Pancreas (tissue), 10 donors: ENCODE data around the gene ST3GAL4. TPM values are rescaled to one million over a fixed set of nuclear protein-coding genes. Genes with fewer than 3 reads are reported as not detected.

Experiments
- ATAC-seq, 4 donors: fragments of 200-7000 bp; cut with Tn5 transposase; one replicate each; pipeline versions ENCODE4 v1.8.0 to v1.9.1; 2020; ENCODE audit warnings: mild to moderate bottlenecking in 4 of 4, moderate library complexity in 4 of 4
- DNase-seq, 6 donors: peaks; one replicate each; pipeline ENCODE4 v3.0.0-alpha.2; 2020
- FAIRE-seq: peaks from 2 replicates; lab custom pipeline; 2012; peaks lifted over from hg19 to GRCh38; lab: Jason Lieb, UNC
- H3K27ac ChIP-seq, 4 donors: fragments of 200-600 bp; sonication (generic); 1 replicate in 3 of 4; 2 replicates in 1 of 4; pipeline versions ENCODE4 v1.5.0 to v1.8.0; 2020
- H3K27me3 ChIP-seq, 4 donors: fragments of 200-600 bp; one replicate each; pipeline ENCODE4 v1.8.0; 2021
- H3K36me3 ChIP-seq, 3 donors: fragments of 200-600 bp; sonication (generic) in 1 of 3; one replicate each; pipeline versions ENCODE4 v1.5.0 to v1.8.0; 2020 to 2021
- H3K4me1 ChIP-seq, 3 donors: fragments of 200-600 bp; one replicate each; pipeline ENCODE4 v1.8.0; 2021
- H3K4me3 ChIP-seq, 4 donors: fragments of 200-600 bp; sonication (generic) in 2 of 4; one replicate each; pipeline versions ENCODE4 v1.5.0 to v1.8.0; 2020 to 2021
- H3K9me3 ChIP-seq, 4 donors: fragments of 200-600 bp; one replicate each; pipeline ENCODE4 v1.8.0; 2021
- CTCF ChIP-seq, 4 donors: fragments of 200-600 bp; sonication (generic) in 3 of 4; IDR thresholded peaks; one replicate each; pipeline versions ENCODE4 v1.5.0 to v1.8.0; 2021; ENCODE audit warnings: antibody characterized with exemption in 4 of 4
- WGBS, 2 donors: extraction: QIAGEN DNeasy Blood & Tissue Kit; methylation state at CpG; one replicate each; pipeline ENCODE4 v1.1.7; 2013; 5-methylcytosine and 5-hydroxymethylcytosine counted together
- intact Hi-C, 3 donors: fragments of 100-400 bp; cut with DNase I; formaldehyde crosslinking; loops; one replicate each; pipeline versions ENCODE4 v1.11.1 to v1.14.2; 2022
- polyA plus RNA-seq, 2 donors: library from polyadenylated mRNA; stranded (reverse); fragments of 200-250 nt; gene quantifications; one replicate each; pipeline ENCODE4 v1.2.3, GENCODE V29; 2013
- total RNA-seq, 6 donors: library from RNA; stranded (reverse); fragmentation: NEBNext Ultra II Directional in 4 of 6; extraction: Animal tissue kit (Norgen Biotek cat#: 25700) in 4 of 6; gene quantifications; one replicate each; pipeline versions ENCODE4 v1.2.1 to v1.2.4, GENCODE V29; 2021 to 2023
- donor health status: healthy with polysubstance abuse.
- donor health status: DM: no; HTN: no; CAD: no; lungs with moderate emphysema.
- donor health status: DM: no; HTN: no; CAD: no.
- donor health status: control.
- donor health status: control.
- donor health status: Bipolar disorder and iron deficiency.
- donor health status: DM: yes; HTN: yes; CAD: no.
- donor health status: DM: no; HTN: no; CAD: no.
- donor health status: DM: no; HTN: no; CAD: no.
- donor health status: DM: yes; HTN: yes; CAD: no.

Gene ST3GAL4
- total and polyA plus RNA-seq, 8 donors: 2.6 to 12.9 (median 9.4) TPM

DNA sequence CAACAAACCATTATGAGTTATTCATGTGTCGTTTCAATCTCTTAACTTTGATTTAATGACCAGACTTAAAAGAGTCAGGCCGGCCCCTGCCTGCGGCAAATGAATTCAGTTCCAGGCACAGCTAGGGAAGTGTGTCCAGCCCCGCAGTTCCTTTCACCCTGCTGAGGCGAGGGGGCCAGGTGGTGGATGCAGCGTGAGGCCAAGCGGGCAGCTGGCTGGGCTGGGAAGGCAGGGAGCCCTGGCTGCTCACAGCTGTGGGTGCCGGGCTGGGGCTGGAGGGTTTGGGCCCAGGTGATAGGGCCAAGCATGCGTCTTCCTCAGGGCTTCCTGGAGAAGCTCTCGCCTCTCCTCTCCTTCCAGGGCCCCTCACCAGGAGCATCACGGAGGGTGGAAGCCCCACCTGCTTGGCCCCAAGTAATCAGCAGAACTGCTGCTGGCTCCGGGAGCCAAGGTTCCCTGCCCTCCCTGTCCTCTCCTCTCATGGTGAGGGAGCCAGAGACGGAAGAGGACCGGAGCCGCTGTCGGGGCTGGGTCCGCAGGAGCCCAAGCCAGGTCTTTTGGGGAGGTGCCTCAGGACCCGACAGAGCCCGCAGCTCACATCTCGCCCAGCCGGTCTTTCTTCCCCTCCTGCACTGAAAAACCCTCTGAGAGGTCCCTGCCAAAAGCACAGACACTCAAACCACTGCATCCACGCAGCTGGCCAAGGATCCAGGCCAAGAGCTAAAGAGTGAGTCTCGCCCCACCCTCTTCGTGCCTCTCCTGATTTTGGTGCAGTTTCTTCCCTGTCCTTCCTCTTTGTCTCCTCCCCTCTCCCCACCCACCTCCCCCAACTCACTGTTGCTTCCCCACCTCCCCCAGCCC, 97.0 kb downstream of the ST3GAL4 start:
- intact Hi-C loops: no loop called here
- Histone ChIP-seq H3K9me3 (no peaks in the 10 kb centered on the region), H3K4me1 (no peaks in the 10 kb centered on the region), H3K27ac (no peak overlapping the region), H3K27me3 (peaks cover 0 to 4% (median 0%) of the 10 kb centered on the region in 4 donors), H3K4me3 (no peak overlapping the region), H3K36me3 (no peaks in the 10 kb centered on the region)
- ATAC-seq (no peak), DNase-seq (no peak), FAIRE-seq (no peak)
- WGBS, 2 donors: 26 to 29% methylated on average over 19 to 24 of the region's 24 CpGs
- TF ChIP-seq CTCF (IDR thresholded peaks at IDR 0.05): no peak

DNA sequence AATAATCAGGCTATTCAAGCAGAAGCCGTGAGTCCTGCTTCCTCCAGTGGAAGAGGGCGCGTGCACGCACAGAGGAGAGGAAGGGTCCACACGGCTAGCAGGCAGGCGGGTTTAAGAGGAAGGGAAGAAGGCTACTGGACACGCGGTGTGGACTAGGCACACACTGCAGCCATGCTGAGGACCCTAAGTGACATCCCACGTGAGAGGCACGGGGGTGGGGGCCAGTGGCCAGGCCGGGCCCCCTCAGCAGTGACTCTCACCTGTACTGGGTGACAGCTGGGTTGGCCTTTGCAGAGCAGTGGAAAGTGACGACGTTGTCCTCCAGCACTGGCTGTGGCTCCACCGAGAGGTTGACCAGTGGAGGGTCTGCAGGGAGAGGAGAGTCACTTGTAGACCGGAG, 100.6 kb downstream of the ST3GAL4 start:
- ATAC-seq (no peak), DNase-seq (no peak), FAIRE-seq (no peak)
- Histone ChIP-seq H3K9me3 (no peaks in the 10 kb centered on the region), H3K36me3 (no peaks in the 10 kb centered on the region), H3K27ac (no peak overlapping the region), H3K4me1 (no peaks in the 10 kb centered on the region), H3K27me3 (peaks cover 0 to 4% (median 0%) of the 10 kb centered on the region in 4 donors), H3K4me3 (no peak overlapping the region)
- intact Hi-C loops: no loop called here
- TF ChIP-seq CTCF (IDR thresholded peaks at IDR 0.05): no peak
- WGBS, 2 donors: 81 to 83% methylated on average over 15 of the region's 15 CpGs

- Histone ChIP-seq H3K27me3 (peaks cover 0 to 4% (median 0%) of the 10 kb centered on the region in 4 donors), H3K9me3 (no peaks in the 10 kb centered on the region), H3K4me1 (no peaks in the 10 kb centered on the region), H3K27ac (no peak overlapping the region), H3K36me3 (no peaks in the 10 kb centered on the region), H3K4me3 (no peak overlapping the region)
- FAIRE-seq (no peak), DNase-seq (no peak), ATAC-seq (no peak)
- no peak for TF ChIP-seq CTCF (IDR thresholded peaks at IDR 0.05)
- intact Hi-C loops: no loop called here
- WGBS, 2 donors: 76 to 83% methylated on average over 20 of the region's 20 CpGs
Measured at GRCh38 chr11:126456783-126457542, 101.5 kb downstream of the ST3GAL4 start.

- Histone ChIP-seq H3K4me3 (no peak overlapping the region), H3K9me3 (no peaks in the 10 kb centered on the region), H3K27ac (no peak overlapping the region), H3K36me3 (no peaks in the 10 kb centered on the region), H3K27me3 (no peaks in the 10 kb centered on the region), H3K4me1 (no peaks in the 10 kb centered on the region)
- ATAC-seq (no peak), DNase-seq (no peak), FAIRE-seq (no peak)
- no peak for TF ChIP-seq CTCF (IDR thresholded peaks at IDR 0.05)
- intact Hi-C loops: no loop called here
- 73 to 83% methylated on average over 8 of the region's 8 CpGs for WGBS, 2 donors
Measured at GRCh38 chr11:126457817-126458216, 102.3 kb downstream of the ST3GAL4 start.
